Endodermal cell (in vitro differentiated cells): Measurements from ENCODE around the gene SDCCAG8. TPM values are rescaled to one million over a fixed set of nuclear protein-coding genes. Genes with fewer than 3 reads are reported as not detected.

Experiments
- DNase-seq: peaks from one replicate; pipeline ENCODE4 v3.0.0-alpha.2; 2017
- H3K27ac ChIP-seq: 2 replicates; pipeline ENCODE4 v1.5.1; 2013; ENCODE audit warnings: mild to moderate bottlenecking, low read depth, low read length, moderate library complexity
- H3K27me3 ChIP-seq: 2 replicates; pipeline ENCODE4 v1.6.1; 2013; ENCODE audit warnings: mild to moderate bottlenecking, low read length, moderate library complexity; ENCODE audit not compliant: insufficient read depth, control insufficient read depth, poor library complexity, severe bottlenecking
- H3K36me3 ChIP-seq: 2 replicates; pipeline ENCODE4 v1.7.0; 2013; ENCODE audit warnings: mild to moderate bottlenecking, low read length, moderate library complexity; ENCODE audit not compliant: control insufficient read depth, insufficient read depth
- H3K4me1 ChIP-seq: one replicate; pipeline ENCODE4 v1.7.0; 2013; ENCODE audit warnings: low read length; ENCODE audit not compliant: control insufficient read depth, insufficient read depth
- H3K4me3 ChIP-seq: 2 replicates; pipeline ENCODE4 v1.5.1; 2013; ENCODE audit warnings: mild to moderate bottlenecking, low read length, moderate library complexity
- H3K9ac ChIP-seq: 2 replicates; pipeline ENCODE4 v1.6.1; 2013; ENCODE audit warnings: mild to moderate bottlenecking, low read length, moderate library complexity; ENCODE audit not compliant: poor library complexity, severe bottlenecking; ENCODE audit errors: extremely low read depth
- H3K9me3 ChIP-seq: 2 replicates; pipeline ENCODE4 v1.6.1; 2013; ENCODE audit warnings: mild to moderate bottlenecking, low read length, moderate library complexity; ENCODE audit not compliant: control insufficient read depth
- H3K27ac Mint-ChIP-seq: 2 replicates; pipeline ENCODE4 v1.8.0; 2020; ENCODE audit warnings: mixed read lengths
- H3K27me3 Mint-ChIP-seq: 2 replicates; pipeline ENCODE4 v1.8.0; 2021; ENCODE audit warnings: mild to moderate bottlenecking, mixed read lengths; ENCODE audit not compliant: insufficient read depth
- H3K36me3 Mint-ChIP-seq: 2 replicates; pipeline ENCODE4 v1.8.0; 2020; ENCODE audit warnings: low read depth, mixed read lengths
- H3K4me1 Mint-ChIP-seq: 2 replicates; pipeline ENCODE4 v1.8.0; 2020; ENCODE audit warnings: mixed read lengths
- H3K4me3 Mint-ChIP-seq: 2 replicates; pipeline ENCODE4 v1.8.0; 2020; ENCODE audit warnings: mild to moderate bottlenecking, moderate library complexity, mixed read lengths
- H3K9me3 Mint-ChIP-seq: 2 replicates; pipeline ENCODE4 v1.8.0; 2020; ENCODE audit warnings: mild to moderate bottlenecking, mixed read lengths
- CTCF ChIP-seq: fragments of 200-600 bp; sonication (generic); conservative IDR thresholded peaks from 2 replicates; pipeline ENCODE4 v1.5.0; 2021; ENCODE audit warnings: antibody characterized with exemption, mild to moderate bottlenecking
- WGBS, 2 experiments: methylation state at CpG; one replicate each; pipeline versions ENCODE4 v1.1.5 to v1.1.7; 2013; ENCODE audit warnings: missing lambda C conversion rate in 2 of 2, mixed read lengths in 1 of 2; ENCODE audit not compliant: insufficient coverage in 1 of 2, insufficient read length in 1 of 2; 5-methylcytosine and 5-hydroxymethylcytosine counted together
- total RNA-seq, 2 donors: library from RNA; stranded (reverse); fragmentation: NEBNext Ultra II Directional in 1 of 2; extraction: Animal tissue kit (Norgen Biotek cat#: 25700) in 1 of 2; gene quantifications; 2 replicates in 1 of 2; 3 replicates in 1 of 2; pipeline ENCODE4 v1.2.1, GENCODE V29; 2021

SDCCAG8 gene
- total RNA-seq, 2 donors from 2014 or later: 19.8 to 27.5 TPM

GRCh38 chr1:243273506-243273905, 17.7 kb downstream of the SDCCAG8 start:
- no peak overlapping the region for H3K4me3 Mint-ChIP-seq
- no peak for DNase-seq
- H3K36me3 ChIP-seq: no peaks in the 10 kb centered on the region
- no peak overlapping the region for H3K27ac ChIP-seq
- no peak overlapping the region for H3K27ac Mint-ChIP-seq
- no peak overlapping the region for H3K9ac ChIP-seq
- peaks cover 6% of the 10 kb centered on the region for H3K4me1 ChIP-seq
- H3K27me3 ChIP-seq: no peaks in the 10 kb centered on the region
- 92 to 100% methylated on average over 3 of the region's 3 CpGs for WGBS, 2 experiments
- H3K4me3 ChIP-seq: no peak overlapping the region
- peaks cover 9% of the 10 kb centered on the region for H3K36me3 Mint-ChIP-seq
- H3K4me1 Mint-ChIP-seq: peaks cover 18% of the 10 kb centered on the region
- H3K27me3 Mint-ChIP-seq: no peaks in the 10 kb centered on the region
- no peak for TF ChIP-seq CTCF
- no peaks in the 10 kb centered on the region for H3K9me3 ChIP-seq
- H3K9me3 Mint-ChIP-seq: no peaks in the 10 kb centered on the region

- peaks cover 6% of the 10 kb centered on the region for H3K4me1 ChIP-seq
- DNase-seq: no peak
- no peak overlapping the region for H3K9ac ChIP-seq
- no peaks in the 10 kb centered on the region for H3K27me3 ChIP-seq
- H3K27ac Mint-ChIP-seq: no peak overlapping the region
- H3K36me3 Mint-ChIP-seq: peaks cover 9% of the 10 kb centered on the region
- H3K9me3 ChIP-seq: no peaks in the 10 kb centered on the region
- H3K4me3 ChIP-seq: no peak overlapping the region
- TF ChIP-seq CTCF: no peak
- H3K4me1 Mint-ChIP-seq: peaks cover 15% of the 10 kb centered on the region
- no peaks in the 10 kb centered on the region for H3K36me3 ChIP-seq
- H3K27ac ChIP-seq: no peak overlapping the region
- no peaks in the 10 kb centered on the region for H3K27me3 Mint-ChIP-seq
- WGBS, 2 experiments: 94% methylated on average over 2 of the region's 2 CpGs; no CpG with 5 or more reads in 1 of the 2 experiments
- H3K4me3 Mint-ChIP-seq: no peak overlapping the region
- no peaks in the 10 kb centered on the region for H3K9me3 Mint-ChIP-seq
Observed at GRCh38 chr1:243273945-243274344, 18.1 kb downstream of the SDCCAG8 start.

- Histone ChIP-seq H3K4me3 (no peak overlapping the region), H3K4me1 (no peaks in the 10 kb centered on the region), H3K36me3 (no peaks in the 10 kb centered on the region), H3K27me3 (no peaks in the 10 kb centered on the region), H3K9ac (no peak overlapping the region), H3K27ac (no peak overlapping the region), H3K9me3 (no peaks in the 10 kb centered on the region)
- 95% methylated on average over 2 of the region's 3 CpGs; no CpG with 5 or more reads in 1 of the 2 experiments for WGBS, 2 experiments
- Mint-ChIP-seq H3K27ac (no peak overlapping the region), H3K4me3 (no peak overlapping the region), H3K36me3 (peaks cover 9% of the 10 kb centered on the region), H3K4me1 (peaks cover 5% of the 10 kb centered on the region), H3K27me3 (no peaks in the 10 kb centered on the region), H3K9me3 (no peaks in the 10 kb centered on the region)
- DNase-seq: no peak
- TF ChIP-seq CTCF: no peak
Observed at GRCh38 chr1:243275316-243275715, 19.5 kb downstream of the SDCCAG8 start.
